ENCODE measurements around the gene CEP120.
"Not testable (repeated sequence)": the region's sequence is repeated elsewhere in the genome, so short reads cannot be mapped to it uniquely, and the experiment has no call there.

Gene CEP120

DNA sequence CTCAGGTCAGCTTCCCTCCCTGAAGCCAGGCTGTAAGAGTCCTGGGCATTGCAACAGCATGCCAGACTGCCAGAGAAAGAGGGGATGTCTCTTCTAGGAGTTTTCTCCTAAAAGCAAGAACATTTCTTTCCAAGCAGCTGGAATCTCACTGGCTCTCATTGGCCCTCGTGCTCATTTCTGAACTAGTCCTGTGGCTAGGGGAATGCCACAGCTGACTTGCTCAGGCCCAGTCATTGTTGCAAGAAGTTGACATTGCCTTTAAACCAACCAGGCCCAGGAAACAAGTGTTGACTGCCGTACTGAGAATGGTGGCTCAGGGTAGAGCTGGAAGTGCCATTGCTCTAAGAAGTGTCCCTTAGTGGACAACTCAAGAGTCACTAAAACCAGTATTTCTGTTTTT lies 15.0 kb upstream of the CEP120 start:
- DNase-seq: no peak

DNA sequence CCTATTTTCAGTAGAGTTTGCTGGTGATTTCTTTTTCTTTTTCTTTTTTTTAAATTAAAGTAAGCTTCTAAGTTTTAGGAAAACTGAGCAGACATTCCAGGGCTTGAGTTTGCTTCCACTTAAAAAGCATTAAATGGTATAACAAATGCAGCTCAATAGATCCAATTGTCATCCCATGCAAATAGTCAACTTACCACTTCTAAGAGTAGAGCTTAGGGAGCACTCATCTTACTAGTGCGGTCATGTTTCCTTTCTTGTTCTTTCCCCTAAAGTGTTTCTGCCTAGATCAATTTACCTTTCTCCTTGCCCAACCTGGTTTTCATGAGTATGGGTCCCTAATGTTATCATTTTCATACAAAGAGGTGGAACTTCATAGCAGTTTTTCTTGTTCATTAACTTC lies 13.0 kb upstream of the CEP120 start:
- DNase-seq: no peak

DNA sequence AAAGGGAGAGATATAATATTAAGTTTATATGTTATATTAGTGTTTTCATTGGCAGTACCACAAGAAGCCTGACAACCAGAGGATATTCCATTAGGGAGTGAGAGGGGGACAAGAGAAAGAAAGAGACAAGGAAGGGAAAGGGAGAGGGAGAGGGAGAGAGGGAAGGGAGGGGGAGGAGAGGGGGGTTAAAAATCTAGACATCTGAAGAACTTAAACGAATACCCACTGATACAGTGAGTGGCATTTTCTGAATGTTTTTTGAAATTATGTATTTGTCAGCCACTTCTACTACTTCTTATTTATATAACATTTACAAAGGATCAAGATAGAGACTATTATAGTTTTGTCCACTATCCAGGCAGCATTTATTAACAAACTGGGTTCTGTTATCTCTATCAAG lies 11.6 kb upstream of the CEP120 start:
- DNase-seq: no peak

DNA sequence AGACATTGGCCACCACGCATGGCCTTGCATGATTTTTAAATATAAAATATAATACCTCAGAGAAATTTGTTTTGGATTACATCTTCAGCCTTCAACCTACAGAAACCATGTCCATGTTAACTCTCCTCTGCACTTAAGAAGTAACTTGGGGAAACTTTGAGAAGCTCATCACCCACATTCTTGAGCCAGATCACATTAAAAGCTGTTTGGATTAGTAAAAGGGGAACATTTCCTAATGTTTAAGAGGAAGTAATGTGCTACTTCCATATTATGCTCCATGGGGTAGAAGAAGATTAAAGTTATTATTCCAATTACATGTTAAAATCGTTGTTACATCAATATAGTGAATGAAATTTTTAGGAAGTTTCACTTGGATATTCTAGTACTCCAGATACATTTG lies 10.4 kb upstream of the CEP120 start:
- no peak for DNase-seq

DNA sequence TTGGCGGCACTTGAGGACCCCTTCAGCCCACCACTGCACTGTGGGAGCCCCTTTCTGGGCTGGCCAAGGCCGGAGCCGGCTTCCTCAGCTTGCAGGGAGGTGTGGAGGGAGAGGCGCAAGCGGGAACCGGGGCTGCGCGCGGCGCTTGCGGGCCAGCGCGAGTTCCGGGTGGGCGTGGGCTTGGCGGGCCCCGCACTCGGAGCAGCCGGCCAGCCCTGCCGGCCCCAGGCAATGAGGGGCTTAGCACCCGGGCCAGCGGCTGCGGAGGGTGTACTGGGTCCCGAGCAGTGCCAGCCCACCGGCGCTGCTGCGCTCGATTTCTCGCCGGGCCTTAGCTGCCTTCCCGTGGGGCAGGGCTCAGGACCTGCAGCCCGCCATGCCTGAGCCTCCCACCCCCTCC lies 7.2 kb upstream of the CEP120 start:
- DNase-seq: not testable (repeated sequence)

DNA sequence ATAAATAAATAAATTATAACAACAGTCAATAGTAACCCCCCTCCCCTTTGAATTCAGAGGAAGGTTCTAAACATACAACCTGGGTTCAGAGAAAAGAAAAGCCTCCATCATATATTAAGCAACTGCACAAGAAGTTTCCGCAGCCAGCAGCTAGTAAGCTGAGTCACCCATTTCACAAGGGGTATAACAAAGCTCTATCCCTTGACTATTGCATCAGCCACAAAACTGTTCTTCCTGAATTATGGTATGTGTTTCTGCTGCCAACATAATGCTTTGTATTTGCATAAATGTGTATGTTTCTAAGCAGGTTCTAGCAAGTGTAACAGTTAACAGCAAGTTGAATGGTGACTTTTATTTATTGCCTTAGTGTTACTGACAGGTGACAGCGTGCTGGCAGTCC lies 6.8 kb upstream of the CEP120 start:
- peak in 1 of 2 donors; percentile 42 for DNase-seq

DNA sequence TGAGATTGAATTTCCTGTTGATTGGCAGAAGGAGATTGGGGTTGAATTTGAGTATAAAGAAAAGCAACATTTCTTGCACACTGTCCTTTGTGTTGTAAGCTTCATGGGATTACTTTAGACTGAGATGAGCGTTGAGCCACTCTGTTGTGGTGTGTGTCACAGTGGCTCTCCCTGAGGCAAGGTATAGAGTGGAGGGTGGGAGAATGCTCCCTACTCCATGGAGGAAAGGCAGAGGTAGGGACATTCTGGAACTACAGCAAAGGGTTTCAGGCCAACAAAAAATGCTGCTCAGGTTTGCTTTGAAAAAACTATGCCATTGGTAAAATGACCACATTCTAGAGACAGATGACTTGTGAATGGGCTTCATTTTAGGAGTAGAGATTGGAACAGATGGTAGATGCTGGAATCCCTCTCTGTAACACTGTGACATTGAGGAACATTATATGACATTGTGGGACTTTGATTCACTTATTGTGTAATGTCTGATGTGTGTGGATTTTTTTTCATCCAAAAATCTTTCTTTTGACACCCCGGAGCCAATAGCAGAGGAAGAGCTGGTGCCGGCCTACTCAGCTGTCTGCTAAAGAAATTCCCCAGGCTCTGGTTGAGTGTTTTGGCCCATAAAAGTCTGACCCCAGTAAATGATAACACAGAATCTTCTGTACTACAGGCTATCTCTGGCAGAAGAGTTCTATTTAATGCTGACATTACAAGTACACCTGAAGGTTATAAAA lies 6.2 kb upstream of the CEP120 start:
- DNase-seq: no peak

DNA sequence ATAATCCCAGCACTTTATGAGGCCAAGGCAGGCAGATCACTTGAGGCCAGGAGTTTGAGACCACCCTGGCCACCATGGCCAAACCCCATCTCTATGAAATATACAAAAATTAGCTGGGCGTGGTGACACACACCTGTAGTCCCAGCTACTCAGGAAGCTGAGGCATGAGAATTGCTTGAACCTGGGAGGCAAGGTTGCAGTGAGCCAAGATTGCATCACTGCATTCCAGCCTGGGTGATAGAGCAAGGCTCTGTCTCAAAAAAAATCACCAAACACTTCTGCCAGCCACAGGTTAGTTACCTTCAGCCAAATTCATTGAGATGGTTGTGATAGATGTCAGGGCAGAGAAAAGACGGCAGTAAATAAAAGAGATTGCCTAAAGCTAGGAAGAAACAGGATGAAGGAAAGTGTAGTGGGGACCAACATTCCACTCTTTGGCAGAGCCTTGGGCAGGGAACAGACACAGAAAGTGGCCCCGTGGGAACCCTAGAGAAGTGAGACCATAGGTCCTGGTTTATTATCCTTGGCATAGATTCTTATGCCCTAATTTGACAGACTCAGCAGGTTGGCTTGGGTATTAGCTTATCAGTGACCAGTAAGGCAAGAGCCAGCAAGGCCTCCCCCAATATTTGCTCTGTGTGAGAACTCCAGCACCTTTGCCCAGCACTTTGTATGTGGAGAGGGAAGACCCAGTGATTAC lies 5.5 kb upstream of the CEP120 start:
- DNase-seq: no peak

DNA sequence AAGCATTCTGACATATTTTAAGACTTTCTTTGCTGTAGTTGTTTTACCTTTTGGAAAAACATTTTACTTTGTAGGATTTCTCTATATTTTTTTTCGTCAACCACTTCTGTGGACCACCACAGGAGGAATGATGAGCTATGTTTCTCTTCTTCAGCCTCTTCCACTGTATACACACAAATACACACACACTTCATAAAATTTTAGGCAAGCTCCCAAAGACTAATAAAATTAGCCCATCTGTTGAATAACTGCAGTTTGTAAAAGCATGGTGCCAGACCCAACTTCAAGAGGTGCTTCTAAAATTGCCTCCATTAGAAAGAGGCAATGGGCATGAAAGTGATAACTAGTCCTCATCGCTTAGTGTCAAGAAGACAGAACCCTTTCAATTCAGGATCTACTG lies 4.1 kb upstream of the CEP120 start:
- DNase-seq: no peak

DNA sequence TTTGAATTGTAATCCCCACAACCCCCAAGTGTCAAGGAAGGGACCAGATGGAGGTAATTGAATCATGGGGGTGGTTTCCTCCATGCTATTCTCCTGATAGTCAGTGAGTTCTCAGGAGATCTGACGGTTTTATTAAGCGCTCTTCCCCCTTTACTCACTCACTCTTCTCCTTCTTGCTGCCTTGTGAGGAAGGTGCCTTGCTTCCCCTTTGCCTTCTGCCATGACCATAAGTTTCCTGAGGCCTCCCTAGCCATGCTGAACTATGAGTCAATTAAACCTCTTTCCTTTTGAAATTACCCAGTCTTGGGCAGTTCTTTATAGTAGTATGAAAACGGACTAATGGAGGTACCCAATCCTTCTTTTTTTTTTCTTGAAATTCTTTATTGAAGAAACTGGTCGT lies 2.2 kb upstream of the CEP120 start:
- DNase-seq: no peak

DNA sequence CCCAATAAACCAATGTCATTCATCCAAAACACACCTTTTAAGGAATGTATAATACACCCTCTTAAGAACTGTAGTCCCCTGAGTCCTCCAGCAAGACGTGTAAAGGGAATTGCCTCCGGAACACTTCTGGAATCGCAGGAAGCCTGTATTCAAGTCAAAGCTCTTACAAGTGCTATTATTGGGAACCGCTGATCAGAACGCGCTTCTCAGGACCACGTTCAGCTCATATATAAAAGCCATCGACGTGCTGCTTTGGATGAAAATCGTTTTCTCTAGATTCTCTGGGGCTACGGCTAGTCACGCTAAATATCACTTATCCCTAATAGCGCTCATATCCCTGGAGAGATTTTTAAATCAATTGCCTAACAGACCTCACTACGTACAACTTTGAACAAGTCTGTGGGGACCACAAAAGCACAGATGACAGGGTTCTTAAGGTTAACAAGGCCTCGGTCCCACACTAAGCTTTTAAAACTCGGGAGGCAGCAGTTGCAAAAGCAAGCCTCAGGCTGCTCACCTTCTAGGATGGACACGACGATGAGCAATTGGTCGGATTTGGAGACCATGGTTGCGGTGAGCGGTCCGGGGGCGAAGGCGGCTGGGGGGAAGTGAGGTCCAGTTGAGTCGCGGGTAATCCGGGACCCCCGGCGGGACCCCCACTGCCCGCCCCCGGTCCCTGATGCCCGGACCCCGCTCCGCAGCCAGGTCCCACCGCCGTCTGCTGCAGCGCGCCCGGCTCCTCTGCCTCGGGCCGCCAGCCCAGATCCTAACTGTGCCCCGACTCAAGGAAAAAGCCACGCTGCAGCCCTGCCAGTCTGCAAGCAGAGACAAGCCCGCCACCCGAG lies 548 bp downstream of the CEP120 start:
- DNase-seq: peak in 1 of 2 donors; percentile 43

DNA sequence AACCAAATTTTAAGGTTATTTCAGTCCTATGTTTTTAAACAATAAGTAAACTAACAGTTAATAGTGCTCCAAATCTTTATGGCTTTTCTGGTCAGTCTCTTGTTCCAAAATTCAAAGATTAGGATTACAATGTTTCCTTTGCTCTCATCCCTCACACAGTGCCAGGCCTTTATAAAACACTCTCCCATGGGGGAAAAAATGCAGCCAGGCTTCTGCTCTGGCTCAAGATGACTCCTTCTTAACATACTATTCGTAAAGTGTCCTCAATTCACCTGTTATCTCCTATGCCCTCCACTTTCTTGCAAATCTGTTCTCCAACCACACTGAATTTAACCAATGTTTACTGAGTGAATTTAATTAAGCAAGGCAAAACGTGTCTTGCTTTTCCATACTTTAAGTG lies 1.4 kb downstream of the CEP120 start:
- no peak for DNase-seq

DNA sequence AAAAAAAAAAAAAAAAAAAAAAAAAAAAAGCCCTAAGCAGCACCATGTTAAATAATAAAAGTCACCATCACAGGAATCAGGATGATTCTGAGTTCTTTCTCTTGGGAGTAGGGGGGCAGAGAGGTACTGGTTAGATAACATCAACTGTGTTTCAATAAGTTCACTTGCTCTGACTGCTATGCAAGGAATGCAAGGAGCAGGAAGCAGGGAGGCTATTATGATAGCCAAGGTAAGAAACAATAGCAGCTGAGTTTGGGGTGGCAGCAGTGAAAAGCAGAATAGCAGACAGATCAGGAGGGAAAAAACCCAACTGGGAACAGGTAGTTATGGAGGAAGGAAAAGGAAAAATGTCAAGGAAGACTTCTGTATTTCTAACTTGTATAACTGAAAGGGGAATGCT lies 8.2 kb downstream of the CEP120 start:
- no peak for DNase-seq

DNA sequence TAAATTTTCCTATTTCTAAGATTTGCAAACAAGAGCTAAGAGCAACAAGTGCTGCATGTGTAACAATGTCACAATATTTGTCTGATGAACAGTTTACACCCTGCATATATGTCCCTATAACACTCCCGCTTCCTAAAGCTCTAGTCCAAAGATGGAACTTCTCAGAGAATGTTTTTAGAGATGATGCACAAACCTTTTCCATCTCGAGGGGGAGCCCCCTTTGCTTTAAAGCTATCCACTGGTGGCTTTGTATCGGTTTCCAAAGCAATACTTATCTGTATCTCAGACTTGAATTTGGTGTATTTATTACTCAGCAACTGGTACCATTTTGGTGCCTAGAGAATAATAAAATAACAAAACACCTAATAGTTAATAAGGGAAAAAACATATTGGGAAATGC lies 11.0 kb downstream of the CEP120 start:
- no peak for DNase-seq

DNA sequence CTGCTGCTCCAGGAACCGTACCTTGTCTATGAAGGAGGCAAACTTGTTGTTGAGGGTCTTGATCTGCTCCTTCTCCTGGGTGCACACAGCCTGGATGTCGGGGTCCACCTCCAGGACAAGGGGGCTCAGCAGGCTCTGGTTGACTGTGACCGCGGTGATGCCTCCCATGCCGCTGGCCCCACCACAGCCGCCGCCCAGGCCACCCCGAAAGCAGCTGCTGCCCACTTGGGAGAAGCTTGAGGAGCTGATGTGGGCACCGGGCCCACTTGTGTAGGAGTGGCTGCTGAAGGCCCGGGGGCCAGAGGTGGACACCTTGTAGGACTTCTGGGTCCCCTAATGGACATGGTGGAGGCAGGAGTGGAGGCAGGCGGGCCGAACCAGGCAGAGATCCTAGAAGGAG lies 21.2 kb downstream of the CEP120 start:
- DNase-seq: not testable (repeated sequence)

DNA sequence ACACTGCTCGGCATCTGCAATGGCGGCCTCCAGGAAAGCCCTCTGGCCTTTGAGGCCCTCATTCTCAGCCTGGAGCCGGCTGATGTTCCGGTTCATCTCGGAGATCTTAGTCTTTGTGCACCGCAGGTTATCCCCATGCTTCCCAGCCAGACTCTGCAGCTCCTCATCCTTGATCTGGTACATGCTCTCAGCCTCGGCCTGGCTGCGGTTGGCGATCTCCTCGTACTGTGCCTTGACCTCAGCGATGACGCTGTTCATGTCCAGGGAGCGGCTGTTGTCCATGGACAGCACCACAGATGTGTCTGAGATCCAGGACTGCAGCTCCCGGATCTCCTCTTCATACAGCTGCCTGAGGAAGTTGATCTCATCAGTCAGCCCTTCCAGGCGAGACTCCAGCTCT lies 21.9 kb downstream of the CEP120 start:
- no peak for DNase-seq

DNA sequence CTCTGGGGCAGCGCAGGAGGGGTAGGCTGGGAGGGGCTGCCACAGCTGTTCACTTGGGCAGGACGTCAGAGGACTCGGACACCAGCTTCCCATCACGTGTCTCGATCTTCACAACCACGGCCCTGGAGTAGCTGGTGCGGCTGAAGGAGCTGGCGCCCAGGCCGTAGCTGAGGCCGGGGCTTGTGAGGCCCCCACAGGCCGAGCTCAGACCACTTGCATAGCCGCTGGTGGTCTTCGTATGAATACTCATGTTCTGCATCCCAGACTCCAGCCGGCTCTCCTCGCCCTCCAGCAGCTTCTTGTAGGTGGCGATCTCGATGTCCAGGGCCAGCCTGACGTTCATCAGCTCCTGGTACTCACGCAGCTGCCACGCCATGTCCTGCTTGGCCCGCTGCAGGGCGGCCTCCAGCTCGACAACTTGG lies 22.3 kb downstream of the CEP120 start:
- DNase-seq: not testable (repeated sequence)

DNA sequence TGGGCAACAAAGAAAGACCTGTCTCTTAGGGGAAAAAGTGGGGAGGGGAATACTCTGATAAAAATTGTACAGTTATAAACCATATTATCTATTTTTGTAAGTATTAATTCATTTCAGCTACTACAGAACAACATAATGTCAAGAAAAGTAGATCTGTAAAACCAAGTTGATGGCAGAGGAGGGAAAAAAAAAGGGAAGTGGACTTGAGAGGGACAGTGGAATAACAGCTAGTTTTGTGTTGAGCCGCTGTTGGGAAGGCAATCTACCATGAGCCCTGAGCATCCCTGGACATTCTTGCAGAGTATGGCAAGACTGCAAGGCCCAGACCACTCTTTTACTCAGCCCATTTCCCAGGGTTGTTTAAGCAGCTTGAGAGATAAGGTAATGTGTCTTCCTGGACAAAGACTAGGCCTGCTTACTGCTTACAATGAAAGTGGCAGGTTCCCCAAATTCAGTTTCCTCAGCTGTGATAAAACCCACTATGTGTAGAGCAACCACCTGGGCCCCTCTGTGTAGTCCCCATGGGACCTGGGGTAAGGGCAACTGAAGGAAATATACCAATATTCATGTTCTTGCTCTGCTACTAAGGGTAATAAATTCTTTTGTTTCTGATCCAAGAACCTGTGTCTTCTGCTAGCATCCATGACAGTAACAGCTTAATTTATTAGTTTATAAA lies 25.0 kb downstream of the CEP120 start:
- peak in 1 of 2 donors; percentile 51 for DNase-seq

DNA sequence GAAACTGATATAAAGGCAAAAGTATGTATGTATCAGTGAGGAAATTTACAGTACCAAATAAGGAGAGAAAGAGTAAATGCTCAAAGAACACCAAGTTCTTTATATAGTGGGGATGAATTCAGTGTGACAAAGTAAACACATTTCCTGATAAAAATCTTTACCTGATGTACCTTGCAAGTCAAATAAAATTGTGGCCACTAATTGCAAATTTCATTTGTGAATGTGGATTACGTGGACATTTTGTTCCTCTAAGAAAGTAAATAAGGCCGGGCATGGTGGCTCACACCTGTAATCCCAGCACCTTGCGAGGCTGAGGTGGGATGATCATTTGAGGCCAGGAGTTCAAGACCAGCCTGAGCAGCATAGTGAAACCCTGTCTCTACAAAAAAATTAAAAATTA lies 25.7 kb downstream of the CEP120 start:
- no peak for DNase-seq

DNA sequence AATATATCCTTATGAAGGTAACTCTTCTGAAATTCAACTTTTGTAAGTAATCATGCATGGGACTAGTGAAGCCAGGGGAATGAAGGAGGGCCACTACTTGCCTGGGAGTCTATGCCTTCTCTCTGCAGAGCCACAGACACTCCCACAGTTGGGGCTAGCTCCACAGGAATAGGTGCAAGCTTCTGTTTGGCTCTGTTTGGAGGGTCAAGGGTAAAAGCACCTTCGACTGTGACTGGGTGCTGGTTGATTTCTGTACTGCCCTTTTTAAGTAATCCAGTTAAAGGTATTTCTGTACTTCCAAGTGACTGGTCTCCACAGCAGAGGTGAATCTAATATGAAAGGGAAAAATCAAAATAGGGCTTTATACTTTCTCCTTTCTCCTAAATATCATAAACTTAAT lies 32.2 kb downstream of the CEP120 start:
- DNase-seq: no peak

DNA sequence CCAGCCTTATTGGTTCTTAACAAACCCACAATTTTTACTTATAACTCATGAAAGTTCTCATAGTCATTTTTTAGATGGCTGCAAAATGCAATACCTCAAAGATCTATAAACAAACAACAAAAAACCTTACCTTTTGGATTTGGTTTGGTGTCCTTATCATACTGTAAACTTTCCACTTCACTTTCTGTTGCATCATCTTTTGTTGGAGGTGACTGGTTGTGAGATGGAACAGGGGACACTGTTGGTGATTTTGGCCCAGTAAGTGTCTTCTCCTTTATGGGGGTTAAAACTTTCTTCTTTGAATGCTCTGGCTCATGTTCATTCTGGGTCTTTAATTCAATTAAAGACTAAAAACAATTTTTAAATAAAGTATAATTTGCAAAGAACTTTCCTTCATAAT lies 33.4 kb downstream of the CEP120 start:
- no peak for DNase-seq

DNA sequence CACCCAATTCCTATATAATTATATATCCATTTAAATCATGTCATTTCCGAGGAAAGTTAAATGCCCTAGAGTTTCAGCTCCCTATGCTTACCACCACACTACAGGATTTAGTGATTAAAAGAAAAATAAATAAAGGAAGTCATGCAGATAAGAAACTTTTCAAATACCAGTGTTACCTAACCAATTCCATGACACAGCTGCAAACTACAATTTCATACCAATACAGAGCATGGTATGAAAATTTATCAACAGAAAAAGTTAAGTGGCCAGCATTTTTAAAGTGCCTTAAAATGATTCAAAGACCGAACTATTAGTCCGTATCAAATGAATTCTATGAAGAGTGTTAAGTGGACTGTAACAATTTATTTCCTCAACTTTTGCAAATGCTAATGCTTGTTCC lies 35.9 kb downstream of the CEP120 start:
- no peak for DNase-seq

DNA sequence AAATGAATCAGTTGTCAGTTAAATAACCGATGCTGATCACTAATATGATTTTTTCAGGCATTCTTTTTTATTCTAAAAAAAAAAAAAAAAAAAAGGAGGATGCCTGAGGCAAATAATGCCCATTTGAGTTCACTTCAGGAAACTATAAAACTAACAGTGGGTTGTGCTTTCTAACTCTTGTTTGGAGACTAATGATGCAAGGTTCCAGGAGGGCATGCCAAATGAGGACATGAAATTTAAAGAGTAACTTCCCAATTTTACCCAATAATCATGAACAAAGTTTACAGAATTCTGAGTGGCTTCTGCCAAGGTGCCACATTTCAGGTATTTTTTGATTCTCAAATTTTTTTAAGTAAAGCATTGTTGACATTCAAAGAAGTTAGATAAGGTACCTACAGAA lies 41.0 kb downstream of the CEP120 start:
- DNase-seq: no peak

All from CD4-positive, alpha-beta T cell treated with Interleukin-4 for 1 hour (primary cell).